Measurements from ENCODE around the gene ZNF532.

- TF ChIP-seq, protein P1, sequence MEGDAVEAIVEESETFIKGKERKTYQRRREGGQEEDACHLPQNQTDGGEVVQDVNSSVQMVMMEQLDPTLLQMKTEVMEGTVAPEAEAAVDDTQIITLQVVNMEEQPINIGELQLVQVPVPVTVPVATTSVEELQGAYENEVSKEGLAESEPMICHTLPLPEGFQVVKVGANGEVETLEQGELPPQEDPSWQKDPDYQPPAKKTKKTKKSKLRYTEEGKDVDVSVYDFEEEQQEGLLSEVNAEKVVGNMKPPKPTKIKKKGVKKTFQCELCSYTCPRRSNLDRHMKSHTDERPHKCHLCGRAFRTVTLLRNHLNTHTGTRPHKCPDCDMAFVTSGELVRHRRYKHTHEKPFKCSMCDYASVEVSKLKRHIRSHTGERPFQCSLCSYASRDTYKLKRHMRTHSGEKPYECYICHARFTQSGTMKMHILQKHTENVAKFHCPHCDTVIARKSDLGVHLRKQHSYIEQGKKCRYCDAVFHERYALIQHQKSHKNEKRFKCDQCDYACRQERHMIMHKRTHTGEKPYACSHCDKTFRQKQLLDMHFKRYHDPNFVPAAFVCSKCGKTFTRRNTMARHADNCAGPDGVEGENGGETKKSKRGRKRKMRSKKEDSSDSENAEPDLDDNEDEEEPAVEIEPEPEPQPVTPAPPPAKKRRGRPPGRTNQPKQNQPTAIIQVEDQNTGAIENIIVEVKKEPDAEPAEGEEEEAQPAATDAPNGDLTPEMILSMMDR (IDR thresholded peaks at IDR 0.05): no peak
- TF ChIP-seq POLR2A (IDR thresholded peaks at IDR 0.05) (no peak), POLR2AphosphoS5 (IDR thresholded peaks at IDR 0.05; ENCODE audit: insufficient read depth in 1 of 2, low read depth in 1 of 2) (no peak)
Observed at GRCh38 chr18:58990720-58991119, 126.0 kb downstream of the ZNF532 start.
